Fibroblast of pulmonary artery (primary cell): ENCODE measurements around the gene BABAM2.

Experiments
- DNase-seq: peaks from one replicate; pipeline ENCODE4 v3.0.0-alpha.2; 2010; ENCODE audit warnings: low read depth
- H3K4me3 ChIP-seq: replicated peaks from 2 replicates; pipeline ENCODE4 v1.5.1; 2011; ENCODE audit warnings: low read depth, mild to moderate bottlenecking, control low read depth, low read length, moderate library complexity
- CTCF ChIP-seq: IDR thresholded peaks from 2 replicates; pipeline ENCODE4 v1.5.1; 2011; ENCODE audit warnings: mild to moderate bottlenecking, control low read depth, low read length, inconsistent platforms; ENCODE audit errors: missing control alignments

The BABAM2 gene

GRCh38 chr2:28347596-28347995, 457.1 kb downstream of the BABAM2 start:
- no peak for DNase-seq
- TF ChIP-seq CTCF, result no peak
- no peak overlapping the region for H3K4me3 ChIP-seq

- no peak overlapping the region for H3K4me3 ChIP-seq
- TF ChIP-seq CTCF, result no peak
- no peak for DNase-seq
Measured at GRCh38 chr2:28348149-28348567, 457.6 kb downstream of the BABAM2 start.

- no peak for TF ChIP-seq CTCF
Measured at GRCh38 chr2:28348921-28349320, 458.4 kb downstream of the BABAM2 start.

GRCh38 chr2:28349546-28350165, 459.1 kb downstream of the BABAM2 start:
- DNase-seq, result no peak
- H3K4me3 ChIP-seq, result no peak overlapping the region
- TF ChIP-seq CTCF, result no peak

More at GRCh38 chr2:28348921-28349320, 458.4 kb downstream of the BABAM2 start:
- no peak for DNase-seq
- H3K4me3 ChIP-seq, result no peak overlapping the region

- no peak for DNase-seq
- TF ChIP-seq CTCF, result no peak
- no peak overlapping the region for H3K4me3 ChIP-seq
Measured at GRCh38 chr2:28350196-28350595, 459.7 kb downstream of the BABAM2 start.

- no peak overlapping the region for H3K4me3 ChIP-seq
- no peak for DNase-seq
- no peak for TF ChIP-seq CTCF
Measured at GRCh38 chr2:28350791-28351285, 460.3 kb downstream of the BABAM2 start.

GRCh38 chr2:28351621-28352020, 461.1 kb downstream of the BABAM2 start:
- H3K4me3 ChIP-seq, result no peak overlapping the region
- TF ChIP-seq CTCF, result no peak
- no peak for DNase-seq
